ENCODE results near the gene RPL37A.
A peak's percentile ranks its signal among the peaks of the same experiment; 100 is the strongest.

The RPL37A gene

GRCh38 chr2:216532562-216532961 lies 33.9 kb downstream of the RPL37A start:
- CTCF ChIA-PET: interaction anchor here (2.0 kb wide), 1 partner anchor 14 kb away, joined by 8 read pairs; no protein-coding TSS in a partner anchor
- no peak overlapping the region for H3K27ac ChIP-seq
- TF ChIP-seq CTCF (conservative IDR thresholded peaks at IDR 0.05; ENCODE audit: low read depth): no peak
- POLR2A ChIA-PET (ENCODE audit: low non-redundant PET): interaction anchor here (0.7 kb wide), 1 partner anchor 19 kb away, joined by 3 read pairs; no protein-coding TSS in a partner anchor
- no peak for DNase-seq (ENCODE audit: low spot score)

GRCh38 chr2:216533609-216534008 lies 35.0 kb downstream of the RPL37A start:
- H3K27ac ChIP-seq: peak overlapping the region; percentile 93
- POLR2A ChIA-PET (ENCODE audit: low non-redundant PET): no interaction called here

GRCh38 chr2:216534809-216535208 lies 36.2 kb downstream of the RPL37A start:
- no peak for TF ChIP-seq CTCF (conservative IDR thresholded peaks at IDR 0.05; ENCODE audit: low read depth)
- DNase-seq (ENCODE audit: low spot score): no peak
- POLR2A ChIA-PET (ENCODE audit: low non-redundant PET): no interaction called here
- H3K27ac ChIP-seq: peak overlapping the region; percentile 93
- CTCF ChIA-PET: no interaction called here

More at GRCh38 chr2:216533609-216534008, 35.0 kb downstream of the RPL37A start:
- TF ChIP-seq CTCF (conservative IDR thresholded peaks at IDR 0.05; ENCODE audit: low read depth): no peak
- CTCF ChIA-PET: interaction anchor here (0.5 kb wide), 1 partner anchor 242 kb away, joined by 3 read pairs; no protein-coding TSS in a partner anchor
- DNase-seq (ENCODE audit: low spot score): peak; percentile 64

- CTCF ChIA-PET: no interaction called here
- POLR2A ChIA-PET (ENCODE audit: low non-redundant PET): no interaction called here
- TF ChIP-seq CTCF (conservative IDR thresholded peaks at IDR 0.05; ENCODE audit: low read depth): no peak
- H3K27ac ChIP-seq: peak overlapping the region; percentile 93
- peak; percentile 46 for DNase-seq (ENCODE audit: low spot score)
Measured at GRCh38 chr2:216535454-216535995, 36.9 kb downstream of the RPL37A start.

GRCh38 chr2:216536734-216537210 lies 38.1 kb downstream of the RPL37A start:
- POLR2A ChIA-PET (ENCODE audit: low non-redundant PET): no interaction called here
- no peak for TF ChIP-seq CTCF (conservative IDR thresholded peaks at IDR 0.05; ENCODE audit: low read depth)
- DNase-seq (ENCODE audit: low spot score): no peak

GRCh38 chr2:216537366-216537765 lies 38.7 kb downstream of the RPL37A start:
- POLR2A ChIA-PET (ENCODE audit: low non-redundant PET): no interaction called here
- CTCF ChIA-PET: no interaction called here
- no peak for TF ChIP-seq CTCF (conservative IDR thresholded peaks at IDR 0.05; ENCODE audit: low read depth)
- DNase-seq (ENCODE audit: low spot score): no peak
- H3K27ac ChIP-seq: peak overlapping the region; percentile 68

More at GRCh38 chr2:216536734-216537210, 38.1 kb downstream of the RPL37A start:
- peak overlapping the region; percentile 68 for H3K27ac ChIP-seq
- CTCF ChIA-PET: interaction anchor here (0.6 kb wide), 1 partner anchor 145 kb away, joined by 3 read pairs; no protein-coding TSS in a partner anchor

Measured in RWPE1 (cell line).